Body of pancreas (tissue), 4 donors: Measurements from ENCODE around the gene ATP10A.

Experiments used
- POLR2A ChIP-seq, 3 donors: fragments of 450-650 bp; IDR thresholded peaks; one replicate each; pipeline ENCODE4 v1.6.1; 2016; ENCODE audit warnings: antibody characterized with exemption in 3 of 3, mild to moderate bottlenecking in 2 of 3
- TF ChIP-seq, protein P1 (sequence below), 7 experiments: fragments of 450-650 bp in 4 of 7; fragments of 200-600 bp in 3 of 7; sonication (generic) in 3 of 7; IDR thresholded peaks; one replicate each; pipeline ENCODE4 v1.5.1; 2016 to 2019; ENCODE audit warnings: antibody characterized with exemption in 7 of 7

DNA sequence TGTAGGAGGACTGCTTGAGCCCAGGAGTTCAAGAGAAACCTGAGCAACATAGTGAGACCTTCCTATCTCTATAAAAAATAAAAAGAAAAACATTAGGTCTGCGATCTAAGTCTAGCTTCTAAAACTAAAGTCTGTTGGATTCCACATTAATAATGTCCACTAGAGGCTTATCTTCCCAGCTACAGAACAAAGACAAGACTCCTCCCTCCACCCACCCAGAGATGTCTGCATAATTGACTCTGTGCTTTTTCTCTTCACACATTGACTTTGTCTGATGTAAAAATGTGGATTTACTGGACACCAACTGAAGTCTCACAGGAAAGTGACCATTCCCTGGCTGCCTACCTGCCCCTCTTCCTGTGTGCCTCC, 91.8 kb downstream of the ATP10A start:
- no peak for TF ChIP-seq POLR2A (IDR thresholded peaks at IDR 0.05)
- TF ChIP-seq, protein P1, sequence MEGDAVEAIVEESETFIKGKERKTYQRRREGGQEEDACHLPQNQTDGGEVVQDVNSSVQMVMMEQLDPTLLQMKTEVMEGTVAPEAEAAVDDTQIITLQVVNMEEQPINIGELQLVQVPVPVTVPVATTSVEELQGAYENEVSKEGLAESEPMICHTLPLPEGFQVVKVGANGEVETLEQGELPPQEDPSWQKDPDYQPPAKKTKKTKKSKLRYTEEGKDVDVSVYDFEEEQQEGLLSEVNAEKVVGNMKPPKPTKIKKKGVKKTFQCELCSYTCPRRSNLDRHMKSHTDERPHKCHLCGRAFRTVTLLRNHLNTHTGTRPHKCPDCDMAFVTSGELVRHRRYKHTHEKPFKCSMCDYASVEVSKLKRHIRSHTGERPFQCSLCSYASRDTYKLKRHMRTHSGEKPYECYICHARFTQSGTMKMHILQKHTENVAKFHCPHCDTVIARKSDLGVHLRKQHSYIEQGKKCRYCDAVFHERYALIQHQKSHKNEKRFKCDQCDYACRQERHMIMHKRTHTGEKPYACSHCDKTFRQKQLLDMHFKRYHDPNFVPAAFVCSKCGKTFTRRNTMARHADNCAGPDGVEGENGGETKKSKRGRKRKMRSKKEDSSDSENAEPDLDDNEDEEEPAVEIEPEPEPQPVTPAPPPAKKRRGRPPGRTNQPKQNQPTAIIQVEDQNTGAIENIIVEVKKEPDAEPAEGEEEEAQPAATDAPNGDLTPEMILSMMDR (IDR thresholded peaks at IDR 0.05): no peak
